GM19023 (cell line): ENCODE data around the gene ABCF3.
A peak's percentile ranks its signal among the peaks of the same experiment; 100 is the strongest.

Source experiments
- ATAC-seq: cut with Tn5 transposase; IDR thresholded peaks from one replicate; pipeline ENCODE4 v1.9.1; 2021; ENCODE audit warnings: mild to moderate bottlenecking, moderate library complexity; ENCODE audit not compliant: unreplicated experiment

ABCF3 gene

GRCh38 chr3:184230081-184230602, 44.1 kb downstream of the ABCF3 start:
- ATAC-seq = peak; percentile 17

- ATAC-seq = no peak
Measured at GRCh38 chr3:184230603-184231528, 44.9 kb downstream of the ABCF3 start.

GRCh38 chr3:184231671-184232070, 45.7 kb downstream of the ABCF3 start:
- no peak for ATAC-seq

- ATAC-seq = no peak
Measured at GRCh38 chr3:184233127-184233843, 47.3 kb downstream of the ABCF3 start.

GRCh38 chr3:184234224-184234623, 48.2 kb downstream of the ABCF3 start:
- ATAC-seq = no peak

- ATAC-seq = no peak
Measured at GRCh38 chr3:184234671-184235380, 48.8 kb downstream of the ABCF3 start.

- ATAC-seq = no peak
Measured at GRCh38 chr3:184235381-184236032, 49.5 kb downstream of the ABCF3 start.

- no peak for ATAC-seq
Measured at GRCh38 chr3:184236033-184236410, 50.0 kb downstream of the ABCF3 start.

- no peak for ATAC-seq
Measured at GRCh38 chr3:184236636-184237035, 50.6 kb downstream of the ABCF3 start.

- no peak for ATAC-seq
Measured at GRCh38 chr3:184237211-184237610, 51.2 kb downstream of the ABCF3 start.

- no peak for ATAC-seq
Measured at GRCh38 chr3:184237807-184238206, 51.8 kb downstream of the ABCF3 start.

GRCh38 chr3:184238246-184238818, 52.3 kb downstream of the ABCF3 start:
- ATAC-seq = no peak

- ATAC-seq = no peak
Measured at GRCh38 chr3:184239221-184239620, 53.2 kb downstream of the ABCF3 start.

- ATAC-seq = no peak
Measured at GRCh38 chr3:184239708-184240107, 53.7 kb downstream of the ABCF3 start.

- no peak for ATAC-seq
Measured at GRCh38 chr3:184240384-184241140, 54.6 kb downstream of the ABCF3 start.

- no peak for ATAC-seq
Measured at GRCh38 chr3:184241141-184241446, 55.1 kb downstream of the ABCF3 start.

GRCh38 chr3:184241447-184242296, 55.7 kb downstream of the ABCF3 start:
- ATAC-seq = no peak

GRCh38 chr3:184242297-184242685, 56.3 kb downstream of the ABCF3 start:
- no peak for ATAC-seq
